Large intestine (tissue), 3 donors: ENCODE results near the gene PLEKHG5. TPM values are rescaled to one million over a fixed set of nuclear protein-coding genes. Genes with fewer than 3 reads are reported as not detected.
"Not testable (repeated sequence)": the region's sequence is repeated elsewhere in the genome, so short reads cannot be mapped to it uniquely, and the experiment has no call there.

Source experiments
- DNase-seq, 2 donors: peaks; one replicate each; pipeline versions ENCODE4 v3.0.0 to v3.0.0-alpha.2; 2013
- H3K27ac ChIP-seq: one replicate; pipeline ENCODE4 v1.5.1; 2013; ENCODE audit warnings: low read length
- H3K27me3 ChIP-seq: 2 replicates; pipeline ENCODE4 v1.6.1; 2013; ENCODE audit warnings: low read length; ENCODE audit not compliant: control insufficient read depth, insufficient read depth
- H3K36me3 ChIP-seq: 2 replicates; pipeline ENCODE4 v1.6.1; 2013; ENCODE audit warnings: low read length; ENCODE audit not compliant: control insufficient read depth, insufficient read depth
- H3K4me1 ChIP-seq: one replicate; pipeline ENCODE4 v1.6.1; 2013; ENCODE audit warnings: low read length; ENCODE audit not compliant: control insufficient read depth, insufficient read depth
- H3K4me3 ChIP-seq: one replicate; pipeline ENCODE4 v1.5.1; 2013; ENCODE audit warnings: low read length
- H3K9me3 ChIP-seq: one replicate; pipeline ENCODE4 v1.6.1; 2013; ENCODE audit warnings: mild to moderate bottlenecking, low read depth, low read length, moderate library complexity; ENCODE audit not compliant: control insufficient read depth
- WGBS: methylation state at CpG from one replicate; pipeline ENCODE4 v1.1.5; 2013; ENCODE audit warnings: low lambda C conversion rate; ENCODE audit not compliant: insufficient coverage; 5-methylcytosine and 5-hydroxymethylcytosine counted together
- polyA plus RNA-seq: library from polyadenylated mRNA; unstranded; fragments of 120-200 nt; gene quantifications from one replicate; pipeline ENCODE4 v1.2.1, GENCODE V29; 2013

The PLEKHG5 gene
- polyA plus RNA-seq, 1 donor: 17.2 TPM

DNA sequence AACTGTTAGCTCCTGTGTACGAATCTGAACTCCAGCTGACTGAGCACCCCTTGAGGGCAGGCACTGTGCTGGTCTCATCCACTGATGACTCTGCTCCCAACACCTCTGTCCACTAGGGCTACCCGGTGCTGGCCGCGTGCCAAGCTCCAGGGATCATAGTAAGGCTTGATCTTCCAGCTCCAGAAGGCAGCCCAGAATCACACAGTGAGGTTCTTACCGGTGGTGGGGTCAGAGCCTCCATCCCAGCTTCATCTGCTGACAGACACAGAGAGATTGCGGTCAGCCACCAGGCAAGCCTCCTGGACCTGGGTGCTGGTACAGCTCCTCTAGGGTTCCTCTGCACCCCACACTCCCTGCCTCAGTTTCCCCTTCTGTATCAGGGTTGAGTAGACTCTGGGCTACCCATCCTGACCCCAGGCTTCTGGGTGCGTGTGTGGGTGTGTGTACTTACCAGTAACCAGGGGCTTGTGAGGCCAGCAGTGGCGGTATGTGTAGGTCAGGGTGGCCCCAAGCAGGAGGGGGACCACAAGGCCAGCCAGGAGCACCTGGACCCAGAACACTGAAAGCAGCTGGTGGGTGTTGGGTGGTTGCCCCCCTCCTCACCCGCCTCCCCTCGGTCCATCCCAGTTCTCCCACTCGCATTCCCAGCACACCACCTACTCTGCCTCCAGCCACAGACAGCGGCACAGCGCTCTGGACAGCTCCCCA is 28.9 kb downstream of the PLEKHG5 start:
- H3K27ac ChIP-seq: no peak overlapping the region
- WGBS: no CpG with 5 or more reads among the region's 13 CpGs
- H3K36me3 ChIP-seq: peaks cover 45% of the 10 kb centered on the region
- H3K4me3 ChIP-seq: no peak overlapping the region
- H3K4me1 ChIP-seq: peaks cover 36% of the 10 kb centered on the region
- DNase-seq: no peak
- H3K27me3 ChIP-seq: peaks cover 9% of the 10 kb centered on the region
- H3K9me3 ChIP-seq: peaks cover 19% of the 10 kb centered on the region

DNA sequence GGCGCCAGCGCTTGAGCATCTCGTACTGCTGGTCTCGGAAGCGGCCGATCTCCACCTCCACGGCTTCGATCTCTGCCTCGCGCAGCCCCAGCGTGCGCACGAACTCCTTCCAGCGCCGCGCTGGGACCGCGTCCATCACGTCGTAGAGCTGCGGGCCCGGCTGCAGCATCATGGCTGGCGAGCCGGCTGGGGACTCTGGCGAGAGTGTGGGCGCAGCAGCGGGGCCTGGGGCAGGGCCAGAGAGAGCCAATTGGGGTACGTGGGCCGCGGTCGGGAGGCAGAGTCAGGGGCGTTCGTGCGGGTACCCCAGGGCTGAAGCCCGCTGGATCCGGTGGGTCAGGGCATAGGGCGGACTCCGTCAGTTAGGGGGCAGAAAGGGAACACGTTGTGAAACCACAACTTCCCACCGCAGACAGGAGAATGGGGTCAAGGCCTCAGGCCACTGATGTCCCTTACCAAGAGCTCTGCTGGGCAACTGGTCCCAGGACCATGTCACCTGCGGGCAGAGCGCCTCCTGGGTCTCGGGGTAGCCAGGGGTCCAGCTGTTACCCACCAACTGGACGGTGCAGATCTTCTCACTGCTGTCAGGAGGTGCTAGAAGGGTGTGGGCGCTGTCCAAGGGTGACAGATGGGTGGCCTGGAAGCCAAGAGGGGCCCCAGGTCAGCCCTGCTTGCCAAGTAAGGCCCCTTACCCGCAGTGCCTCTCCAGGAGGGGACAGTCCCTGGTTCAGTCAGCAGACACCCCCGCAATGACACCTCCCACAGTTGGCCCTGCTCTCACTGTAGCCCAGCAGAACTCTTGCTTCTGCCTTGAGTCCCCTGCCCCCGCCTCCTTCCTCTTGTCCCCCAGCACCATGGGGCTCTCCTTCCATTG is 29.7 kb downstream of the PLEKHG5 start:
- DNase-seq: no peak
- Histone ChIP-seq H3K27me3 (peaks cover 13% of the 10 kb centered on the region), H3K4me1 (peaks cover 28% of the 10 kb centered on the region), H3K9me3 (peaks cover 19% of the 10 kb centered on the region), H3K4me3 (no peak overlapping the region), H3K27ac (no peak overlapping the region), H3K36me3 (peaks cover 48% of the 10 kb centered on the region)
- WGBS: no CpG with 5 or more reads among the region's 48 CpGs

DNA sequence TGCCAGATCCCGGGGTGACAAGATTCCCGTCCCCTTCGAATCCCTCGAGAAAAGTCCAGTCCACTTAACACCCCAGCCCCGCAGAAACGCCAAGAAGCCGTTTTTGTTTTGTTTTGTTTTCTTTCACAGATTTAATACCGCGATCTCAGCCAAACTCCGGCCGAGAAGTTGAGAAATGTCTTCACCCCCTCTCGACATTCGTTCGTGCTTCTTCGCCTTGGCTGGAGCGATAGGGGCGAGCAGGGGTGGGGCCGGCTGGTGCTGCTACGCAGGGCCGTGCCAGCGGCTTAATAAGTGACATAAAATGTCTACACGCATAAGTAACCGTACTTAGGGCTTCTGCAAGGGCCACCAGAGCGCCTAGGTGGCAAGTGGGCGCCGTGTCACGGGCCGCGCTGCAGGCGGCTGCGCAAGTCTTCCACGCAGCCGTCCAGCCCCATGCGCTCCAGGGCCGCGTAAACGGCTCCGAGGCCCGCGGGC is 30.4 kb downstream of the PLEKHG5 start:
- H3K4me1 ChIP-seq: peaks cover 28% of the 10 kb centered on the region
- H3K4me3 ChIP-seq: no peak overlapping the region
- H3K36me3 ChIP-seq: peaks cover 55% of the 10 kb centered on the region
- peaks cover 19% of the 10 kb centered on the region for H3K27me3 ChIP-seq
- no CpG with 5 or more reads among the region's 40 CpGs for WGBS
- no peak for DNase-seq
- no peak overlapping the region for H3K27ac ChIP-seq
- H3K9me3 ChIP-seq: peaks cover 19% of the 10 kb centered on the region

DNA sequence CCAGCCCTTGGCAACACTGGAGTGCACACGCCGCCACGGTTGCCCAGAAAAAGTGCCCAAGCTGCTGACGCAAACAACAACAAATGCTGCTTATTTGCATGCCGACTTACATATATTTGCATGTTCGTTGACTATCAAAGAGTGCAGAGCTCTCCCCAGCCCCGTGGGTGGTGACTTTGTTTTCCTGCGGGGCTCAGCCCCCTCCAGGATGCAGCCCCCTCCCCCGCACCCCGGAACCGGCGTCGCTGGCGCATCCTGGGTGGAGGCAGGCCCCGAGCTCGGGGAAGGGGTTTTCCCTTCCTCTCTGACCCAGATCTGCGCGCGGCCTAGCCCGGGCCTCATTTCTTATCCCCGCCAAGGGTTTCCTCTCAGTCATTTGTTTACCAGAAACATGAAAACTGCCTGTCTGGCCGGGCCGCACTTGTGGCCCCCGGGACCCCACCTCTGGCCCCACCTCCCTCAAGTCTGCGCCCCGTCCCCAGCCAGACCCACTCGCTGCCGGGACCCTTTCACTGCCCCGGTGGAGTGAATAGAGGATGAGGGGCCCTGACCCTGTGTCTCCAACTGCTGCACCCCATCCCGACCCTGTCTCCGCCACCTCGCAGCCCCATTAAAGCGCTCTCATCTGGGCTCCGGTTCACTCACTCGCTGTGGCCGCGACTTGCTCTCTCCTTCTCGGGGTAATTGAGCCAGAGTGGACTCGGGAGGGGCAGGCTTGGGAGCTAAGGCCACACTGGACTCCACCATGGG is 31.0 kb downstream of the PLEKHG5 start:
- H3K27me3 ChIP-seq: peaks cover 23% of the 10 kb centered on the region
- H3K27ac ChIP-seq: no peak overlapping the region
- H3K4me1 ChIP-seq: peaks cover 25% of the 10 kb centered on the region
- DNase-seq: no peak
- no peak overlapping the region for H3K4me3 ChIP-seq
- WGBS: no CpG with 5 or more reads among the region's 39 CpGs
- H3K36me3 ChIP-seq: peaks cover 59% of the 10 kb centered on the region
- H3K9me3 ChIP-seq: peaks cover 22% of the 10 kb centered on the region

DNA sequence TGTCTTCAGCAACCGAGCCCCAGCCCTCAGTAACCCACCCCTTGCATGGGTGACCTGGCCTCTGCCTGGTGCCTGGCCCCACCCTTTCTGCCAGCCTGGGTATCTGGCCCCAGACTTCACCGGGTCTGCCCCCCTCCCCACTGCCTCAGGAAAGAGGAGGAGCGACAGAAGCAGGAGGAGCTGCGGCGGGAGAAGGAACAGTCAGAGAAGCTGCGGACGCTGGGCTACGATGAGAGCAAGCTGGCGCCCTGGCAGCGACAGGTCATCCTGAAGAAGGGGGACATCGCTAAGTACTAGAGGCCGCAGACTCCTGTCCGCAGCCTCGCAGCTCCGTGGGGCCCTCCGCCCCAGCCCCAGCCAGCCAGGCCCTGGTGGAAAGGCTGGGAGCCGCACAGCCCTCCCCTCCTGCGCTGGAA is 31.6 kb downstream of the PLEKHG5 start:
- H3K9me3 ChIP-seq: peaks cover 24% of the 10 kb centered on the region
- H3K4me3 ChIP-seq: no peak overlapping the region
- H3K27ac ChIP-seq: no peak overlapping the region
- H3K4me1 ChIP-seq: peaks cover 19% of the 10 kb centered on the region
- DNase-seq: no peak
- peaks cover 60% of the 10 kb centered on the region for H3K36me3 ChIP-seq
- no CpG with 5 or more reads among the region's 18 CpGs for WGBS
- H3K27me3 ChIP-seq: peaks cover 25% of the 10 kb centered on the region

DNA sequence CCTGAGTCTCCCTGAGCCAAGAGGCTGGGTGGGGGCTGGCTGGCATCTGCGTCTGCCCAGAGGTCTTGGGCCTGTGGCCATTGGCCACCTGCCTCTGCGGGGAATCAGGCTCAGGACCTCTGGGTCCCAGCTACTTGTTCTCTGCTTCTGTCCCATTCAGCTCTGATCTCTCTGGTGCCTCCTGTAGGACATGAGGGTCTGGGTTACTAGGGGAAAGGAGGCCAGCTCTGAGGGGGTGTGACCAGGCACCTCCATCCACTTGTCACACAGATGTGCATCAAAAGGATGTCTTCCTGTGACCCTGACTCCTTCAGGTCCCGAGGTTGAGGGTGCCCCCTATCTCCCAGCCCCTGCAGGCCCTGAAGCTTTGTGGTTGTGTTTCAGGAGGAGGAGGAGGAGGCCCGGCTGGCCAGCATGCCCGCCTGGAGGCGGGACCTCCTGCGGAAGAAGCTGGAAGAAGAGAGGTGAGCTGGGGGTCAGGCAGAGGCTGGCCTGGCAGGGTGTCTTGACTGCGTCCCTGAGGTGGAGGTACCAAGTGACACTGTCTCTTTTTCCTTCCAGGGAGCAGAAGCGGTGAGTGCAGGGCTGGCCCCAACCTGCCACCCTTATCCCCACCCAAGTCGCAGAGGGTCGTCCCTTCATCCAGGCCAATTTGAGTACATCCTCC is 34.5 kb downstream of the PLEKHG5 start:
- H3K27me3 ChIP-seq: peaks cover 42% of the 10 kb centered on the region
- peaks cover 20% of the 10 kb centered on the region for H3K4me1 ChIP-seq
- no peak overlapping the region for H3K4me3 ChIP-seq
- DNase-seq: no peak
- no CpG with 5 or more reads among the region's 11 CpGs for WGBS
- H3K36me3 ChIP-seq: peaks cover 54% of the 10 kb centered on the region
- H3K27ac ChIP-seq: no peak overlapping the region
- H3K9me3 ChIP-seq: peaks cover 32% of the 10 kb centered on the region

DNA sequence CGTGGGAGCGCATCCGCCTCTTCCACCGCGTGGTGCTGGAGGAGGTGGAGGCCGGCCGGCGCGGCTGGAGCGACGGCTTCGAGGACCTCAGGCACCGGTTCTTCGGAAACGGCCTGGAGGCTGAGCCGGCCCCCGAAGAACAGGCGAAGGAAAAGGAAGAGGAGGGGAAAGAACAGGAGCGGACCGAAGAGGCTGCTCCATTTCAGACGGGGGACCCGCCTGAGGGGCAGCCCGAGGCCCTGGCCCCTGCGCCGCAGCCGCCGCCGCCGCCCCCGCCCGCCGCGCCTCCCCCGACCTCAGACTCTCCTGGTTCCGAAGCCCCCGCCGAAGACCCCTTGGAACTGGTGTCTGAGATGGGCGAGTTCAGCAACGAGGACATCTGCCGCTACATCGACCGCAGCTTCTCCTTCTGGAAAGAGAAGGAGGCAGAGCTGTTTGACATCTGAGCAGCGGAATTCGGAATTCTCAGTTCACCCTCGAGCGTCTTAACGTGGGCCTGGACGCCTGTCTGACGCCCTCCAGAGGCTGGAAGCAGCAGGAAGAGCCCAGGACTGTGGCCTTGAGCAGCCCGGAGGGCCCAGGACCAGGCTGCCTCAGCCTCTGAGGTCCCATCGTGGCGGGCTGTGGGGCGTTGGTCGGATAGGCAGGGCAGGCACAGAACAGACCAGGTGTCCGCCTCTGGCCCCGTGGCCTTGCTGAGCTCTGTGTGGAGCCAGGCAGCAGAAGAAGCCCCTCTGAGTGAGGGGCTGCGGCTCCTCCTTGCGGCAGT is 35.5 kb downstream of the PLEKHG5 start:
- Histone ChIP-seq H3K36me3 (peaks cover 48% of the 10 kb centered on the region), H3K4me1 (peaks cover 25% of the 10 kb centered on the region), H3K9me3 (peaks cover 27% of the 10 kb centered on the region), H3K27me3 (peaks cover 40% of the 10 kb centered on the region)
- DNase-seq, H3K27ac ChIP-seq, H3K4me3 ChIP-seq: not testable (repeated sequence)
- WGBS: no CpG with 5 or more reads among the region's 58 CpGs

DNA sequence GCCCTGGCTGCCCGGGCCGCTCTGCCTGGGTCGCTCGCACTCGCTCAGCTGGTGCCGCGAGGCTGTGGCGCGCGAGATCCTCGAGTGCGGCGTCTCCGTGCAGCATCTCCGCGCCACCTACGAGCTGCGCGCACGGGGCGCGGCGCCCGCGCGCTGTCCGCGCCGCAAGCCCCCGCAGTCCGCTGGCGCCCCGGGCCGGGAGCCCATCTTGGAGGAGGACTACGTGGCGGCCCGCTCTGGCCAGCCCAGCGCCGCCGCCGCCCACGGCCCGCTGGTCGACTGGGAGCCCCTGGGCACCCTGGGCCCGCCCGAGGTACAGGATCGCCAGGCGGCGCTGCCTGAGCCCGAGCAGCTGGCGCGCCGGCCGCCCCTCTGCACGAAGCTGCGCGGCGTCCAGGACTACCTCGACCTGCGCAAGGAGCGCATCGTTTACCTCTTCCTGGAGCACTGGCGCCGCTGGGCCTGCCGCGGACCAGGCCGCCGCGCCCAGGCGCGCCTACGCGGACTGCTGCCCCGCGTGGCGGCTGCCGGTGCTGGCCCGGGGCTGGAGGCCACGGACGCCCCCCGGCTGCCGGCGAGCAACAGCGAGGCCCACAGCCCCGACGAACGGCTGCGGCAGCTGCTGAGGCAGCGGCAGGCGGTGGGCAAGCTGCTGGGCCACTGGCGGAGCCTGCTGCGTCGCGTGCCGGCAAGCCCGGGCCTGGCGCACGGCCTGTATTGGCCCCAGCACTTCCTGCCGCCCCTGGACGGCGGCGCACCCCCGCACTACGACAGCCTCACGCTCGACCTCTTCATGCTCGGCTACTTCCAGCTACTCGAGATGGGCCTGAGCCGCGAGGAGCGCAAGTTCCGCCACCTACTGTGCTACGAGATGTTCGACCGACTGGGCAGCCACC is 36.4 kb downstream of the PLEKHG5 start:
- peaks cover 18% of the 10 kb centered on the region for H3K4me1 ChIP-seq
- no CpG with 5 or more reads among the region's 115 CpGs for WGBS
- no peak overlapping the region for H3K27ac ChIP-seq
- DNase-seq: no peak
- peaks cover 39% of the 10 kb centered on the region for H3K36me3 ChIP-seq
- H3K9me3 ChIP-seq: peaks cover 21% of the 10 kb centered on the region
- peaks cover 42% of the 10 kb centered on the region for H3K27me3 ChIP-seq
- H3K4me3 ChIP-seq: no peak overlapping the region
